Stomach (tissue), 4 donors: ENCODE measurements around the gene MGAT4A.

ENCODE experiments used
- CTCF ChIP-seq, 7 experiments: fragments of 450-650 bp in 4 of 7; fragments of 200-600 bp in 3 of 7; sonication (generic) in 3 of 7; IDR thresholded peaks; one replicate each; pipeline ENCODE4 v1.5.1; 2016 to 2019; ENCODE audit warnings: antibody characterized with exemption in 7 of 7, control low read depth in 2 of 7, mild to moderate bottlenecking in 1 of 7
- EP300 ChIP-seq: sonication (generic); formaldehyde crosslinking; IDR thresholded peaks from one replicate; pipeline ENCODE4 v1.6.1; 2017; ENCODE audit warnings: antibody characterized with exemption
- POLR2A ChIP-seq, 4 donors: fragments of 450-650 bp; IDR thresholded peaks; one replicate each; pipeline ENCODE4 v1.6.1; 2016; ENCODE audit warnings: antibody characterized with exemption in 4 of 4, control low read depth in 2 of 4, mild to moderate bottlenecking in 1 of 4, moderate library complexity in 1 of 4
- POLR2AphosphoS5 ChIP-seq, 3 donors: sonication (generic); formaldehyde crosslinking; IDR thresholded peaks; one replicate each; pipeline ENCODE4 v1.6.1; 2016; ENCODE audit warnings: antibody characterized with exemption in 3 of 3

DNA sequence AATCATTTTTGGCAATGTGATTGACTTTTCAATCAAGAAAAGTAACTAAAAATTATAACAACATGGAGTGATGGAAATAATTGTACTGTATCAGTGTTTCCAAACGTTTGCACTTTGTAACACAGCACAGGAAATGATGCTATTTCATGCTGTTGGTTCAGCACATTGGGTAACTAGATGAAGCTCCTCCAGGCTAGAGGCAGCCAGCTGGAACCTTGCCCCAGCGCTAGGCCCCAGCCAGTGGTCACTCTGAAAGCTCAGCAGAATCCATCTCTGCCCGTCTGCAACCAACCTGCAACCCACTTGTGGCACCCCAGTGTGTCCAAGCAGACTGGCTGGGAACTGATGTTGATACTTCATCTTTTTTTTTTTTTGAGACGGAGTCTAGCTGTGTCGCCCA is 107.3 kb downstream of the MGAT4A start:
- no peak for TF ChIP-seq CTCF (IDR thresholded peaks at IDR 0.05)
- no peak for TF ChIP-seq POLR2AphosphoS5 (IDR thresholded peaks at IDR 0.05)
- no peak for TF ChIP-seq POLR2A (IDR thresholded peaks at IDR 0.05)
- TF ChIP-seq EP300: no peak
